Astrocyte of the cerebellum (primary cell): ENCODE data around the gene XRCC3.

Source experiments
- DNase-seq: peaks from one replicate; pipeline ENCODE4 v3.0.0-alpha.2; 2011; ENCODE audit warnings: low read depth
- H3K4me3 ChIP-seq: 2 replicates; pipeline ENCODE4 v1.5.1; 2011; ENCODE audit warnings: mild to moderate bottlenecking, low read depth, low read length, moderate library complexity
- CTCF ChIP-seq: IDR thresholded peaks from 2 replicates; pipeline ENCODE4 v1.5.1; 2012; ENCODE audit warnings: low read length, low read depth, moderate library complexity, mild to moderate bottlenecking; ENCODE audit errors: missing control alignments
- in situ Hi-C: cut with HindIII; loops from 2 replicates; pipeline ENCODE4 v1.10.0; 2017; ENCODE audit warnings: low sequenced_read_pairs

XRCC3 gene

DNA sequence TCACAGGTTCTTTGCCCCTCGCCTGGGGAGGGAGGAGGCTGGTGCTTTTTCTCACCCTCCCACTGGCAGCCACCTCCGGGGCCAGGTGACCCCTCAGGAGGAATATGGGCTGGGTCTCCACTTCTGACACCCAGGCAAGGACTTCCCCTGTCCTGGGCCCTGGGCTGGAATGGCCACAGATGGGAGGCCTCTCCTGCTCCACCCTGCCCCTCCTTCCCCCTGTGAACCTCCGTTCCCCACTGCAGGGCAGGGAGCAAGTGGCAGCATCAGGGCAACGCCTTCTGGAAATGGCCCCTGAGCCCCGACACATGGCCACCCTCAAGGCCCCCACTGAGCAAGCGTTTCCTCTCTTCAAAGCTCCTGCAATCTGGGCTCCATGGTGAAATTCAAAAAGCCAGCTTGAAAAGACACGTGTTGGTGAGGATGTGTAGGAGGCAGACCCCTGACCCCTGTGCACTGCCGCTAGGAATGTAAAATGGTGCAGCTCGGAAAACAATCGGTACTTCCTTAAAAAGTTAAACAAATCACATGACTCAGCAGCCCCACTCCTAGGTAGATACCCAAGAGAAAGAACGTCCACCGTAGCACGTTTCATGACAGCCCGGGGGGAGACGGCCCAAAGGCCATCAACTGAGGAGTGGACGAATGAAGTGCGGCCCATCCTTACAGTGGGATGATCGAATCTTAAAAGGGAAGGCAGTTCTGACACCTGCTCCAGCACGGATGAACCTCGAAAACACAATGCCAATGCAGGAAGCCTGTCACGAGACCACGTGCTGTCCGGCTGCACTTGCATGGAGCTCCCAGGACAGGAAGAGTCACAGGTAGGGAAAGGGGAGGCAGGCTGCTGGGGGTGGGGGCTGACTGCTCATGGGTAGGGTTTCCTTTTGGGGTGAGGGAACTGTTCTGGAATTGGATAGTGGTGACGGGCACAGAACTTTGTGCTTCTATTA is 11.5 kb downstream of the XRCC3 start:
- DNase-seq = no peak
- in situ Hi-C loops = no loop called here
- H3K4me3 ChIP-seq = no peak overlapping the region
- no peak for TF ChIP-seq CTCF

GRCh38 chr14:103702497-103703432 is 12.5 kb downstream of the XRCC3 start:
- no peak for DNase-seq
- H3K4me3 ChIP-seq = no peak overlapping the region
- TF ChIP-seq CTCF = no peak
- in situ Hi-C loops = no loop called here

DNA sequence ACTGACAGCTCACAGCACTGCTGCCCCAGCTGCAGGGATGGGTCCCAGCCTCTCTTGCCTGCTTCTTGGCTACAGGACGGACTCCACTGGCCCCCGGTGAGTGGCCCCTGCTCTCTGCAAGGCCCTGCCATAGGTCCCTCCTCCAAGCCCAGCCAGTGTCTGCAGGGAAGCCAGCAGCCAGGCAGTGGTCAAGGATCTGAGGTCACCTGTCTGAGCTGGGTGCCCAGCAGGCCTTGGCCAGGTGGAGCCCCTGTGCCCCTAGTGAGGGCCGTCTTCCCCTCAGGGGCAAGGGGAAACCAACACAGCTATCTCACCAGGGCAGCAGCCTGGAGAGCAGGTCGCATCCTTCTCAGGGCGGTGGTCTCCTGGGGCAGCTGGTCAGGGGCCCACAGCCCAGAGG is 13.2 kb downstream of the XRCC3 start:
- TF ChIP-seq CTCF = no peak
- in situ Hi-C loops = no loop called here
- H3K4me3 ChIP-seq = no peak overlapping the region
- DNase-seq = no peak

DNA sequence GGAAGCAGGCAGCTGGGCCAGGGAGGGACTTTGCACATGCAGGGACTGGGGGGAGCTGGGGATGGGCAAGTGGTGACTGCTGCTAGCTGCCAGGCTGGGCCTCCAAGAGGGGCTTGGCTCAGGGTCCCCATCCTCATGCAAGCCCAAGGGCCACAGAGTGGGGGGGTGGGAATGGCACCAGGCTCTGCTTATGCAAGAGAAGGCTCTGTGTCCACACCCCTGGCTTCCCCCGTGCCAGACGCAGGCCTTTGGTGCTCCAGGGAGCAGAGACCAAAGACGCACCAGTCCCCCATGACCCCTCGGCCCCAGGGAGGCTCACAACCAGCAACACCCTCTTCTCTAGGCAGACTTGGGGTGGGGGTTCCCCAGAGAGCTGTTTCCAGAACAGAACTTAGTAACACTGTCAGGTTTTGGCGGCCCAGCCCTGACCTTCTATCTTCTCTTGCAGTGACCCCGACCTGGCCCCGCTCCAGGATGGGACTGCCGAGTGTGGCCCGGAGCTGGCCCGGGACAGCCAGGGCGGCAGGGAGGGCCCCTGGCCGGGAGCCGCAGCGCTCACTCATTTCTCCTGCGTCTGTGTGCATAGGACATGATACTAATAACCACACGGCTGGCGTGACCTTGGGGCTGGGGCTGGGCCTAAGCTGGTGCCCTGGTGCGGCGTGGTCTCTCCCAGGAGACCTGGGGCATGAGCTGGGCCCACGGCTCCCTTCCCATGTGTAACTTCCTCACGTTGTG is 14.3 kb downstream of the XRCC3 start:
- DNase-seq = no peak
- H3K4me3 ChIP-seq = no peak overlapping the region
- in situ Hi-C loops = no loop called here
- no peak for TF ChIP-seq CTCF

DNA sequence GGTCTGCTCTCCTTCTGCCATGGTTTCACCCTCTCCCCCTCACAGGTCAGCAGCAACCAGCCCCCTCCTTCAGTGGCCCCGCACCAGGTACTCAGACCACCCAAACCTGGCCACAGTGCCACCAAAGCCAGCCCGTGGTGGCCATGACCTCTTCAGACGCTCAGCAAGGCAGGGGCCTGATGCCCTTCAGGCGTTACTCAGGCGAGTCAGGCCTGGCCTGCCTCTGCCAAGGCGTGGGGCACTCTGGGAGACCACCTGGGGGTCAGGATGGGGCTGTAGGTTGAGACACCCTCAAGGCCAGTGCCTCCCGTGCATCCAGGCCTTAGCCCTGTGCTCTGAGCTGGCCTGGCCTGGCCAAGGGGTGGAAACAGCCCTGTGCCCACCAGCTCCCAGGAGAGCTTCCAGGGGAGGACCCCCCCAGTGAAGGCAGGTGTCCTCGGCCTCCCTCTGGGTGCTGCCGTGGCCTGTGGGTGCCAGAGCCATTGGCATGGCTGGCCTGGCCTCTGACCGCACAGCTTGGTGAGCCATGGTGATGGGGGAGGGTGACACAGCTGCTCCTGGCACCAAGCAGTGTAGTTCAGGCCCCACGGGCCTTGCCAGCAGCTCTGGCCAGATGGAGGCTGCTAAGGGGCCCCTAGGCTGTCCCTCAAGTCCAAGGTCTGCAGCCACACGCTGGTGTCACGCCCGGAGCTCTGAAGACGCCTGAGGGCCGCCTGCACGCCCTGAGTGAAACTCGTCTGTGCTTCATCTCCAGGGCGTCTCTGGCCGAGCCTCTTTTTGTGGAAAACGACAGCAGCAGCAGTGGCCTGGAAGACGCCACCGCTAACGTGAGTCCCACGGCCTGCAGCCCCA is 15.1 kb downstream of the XRCC3 start:
- in situ Hi-C loops = loop anchor here (10.0 kb wide), 1 partner anchor 125 kb away; no protein-coding TSS in a partner anchor
- no peak for TF ChIP-seq CTCF
- H3K4me3 ChIP-seq = no peak overlapping the region
- DNase-seq = no peak
